ENCODE data around the gene RIPPLY3. TPM values are rescaled to one million over a fixed set of nuclear protein-coding genes. Genes with fewer than 3 reads are reported as not detected.

Gene RIPPLY3
- 0.72 TPM for total RNA-seq

GRCh38 chr21:37006486-37007291 lies at the start of gene RIPPLY3:
RIPPLY3 (plus strand) TSS chr21:37006702; CDS start chr21:37006773, 71 bp downstream.
- peak; percentile 49 for DNase-seq

GRCh38 chr21:36959020-36959835 lies 47.3 kb upstream of the RIPPLY3 start:
- DNase-seq = no peak

- DNase-seq = no peak
Observed at GRCh38 chr21:36960676-36961284, 45.7 kb upstream of the RIPPLY3 start.

GRCh38 chr21:36962098-36962780 lies 44.3 kb upstream of the RIPPLY3 start:
- no peak for DNase-seq

DNA sequence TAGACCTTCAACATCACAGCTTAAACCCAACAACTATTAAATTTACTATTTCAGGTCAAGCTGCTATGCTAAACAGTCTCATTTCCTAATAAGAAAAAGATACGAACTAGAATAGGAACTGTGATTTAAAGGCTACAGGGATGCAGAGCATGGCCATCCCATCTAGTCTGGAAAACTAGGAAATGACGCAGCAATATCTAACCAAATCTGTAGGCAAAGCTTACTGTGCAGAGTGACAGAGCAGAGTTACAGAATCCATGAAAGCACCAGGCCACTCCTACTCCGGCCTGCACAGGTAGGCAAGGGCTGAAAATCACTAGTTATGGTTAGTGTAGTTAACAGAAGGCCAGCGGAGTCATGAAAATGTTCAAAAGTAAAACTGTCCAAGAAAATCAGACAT lies 42.1 kb upstream of the RIPPLY3 start:
- DNase-seq = no peak

DNA sequence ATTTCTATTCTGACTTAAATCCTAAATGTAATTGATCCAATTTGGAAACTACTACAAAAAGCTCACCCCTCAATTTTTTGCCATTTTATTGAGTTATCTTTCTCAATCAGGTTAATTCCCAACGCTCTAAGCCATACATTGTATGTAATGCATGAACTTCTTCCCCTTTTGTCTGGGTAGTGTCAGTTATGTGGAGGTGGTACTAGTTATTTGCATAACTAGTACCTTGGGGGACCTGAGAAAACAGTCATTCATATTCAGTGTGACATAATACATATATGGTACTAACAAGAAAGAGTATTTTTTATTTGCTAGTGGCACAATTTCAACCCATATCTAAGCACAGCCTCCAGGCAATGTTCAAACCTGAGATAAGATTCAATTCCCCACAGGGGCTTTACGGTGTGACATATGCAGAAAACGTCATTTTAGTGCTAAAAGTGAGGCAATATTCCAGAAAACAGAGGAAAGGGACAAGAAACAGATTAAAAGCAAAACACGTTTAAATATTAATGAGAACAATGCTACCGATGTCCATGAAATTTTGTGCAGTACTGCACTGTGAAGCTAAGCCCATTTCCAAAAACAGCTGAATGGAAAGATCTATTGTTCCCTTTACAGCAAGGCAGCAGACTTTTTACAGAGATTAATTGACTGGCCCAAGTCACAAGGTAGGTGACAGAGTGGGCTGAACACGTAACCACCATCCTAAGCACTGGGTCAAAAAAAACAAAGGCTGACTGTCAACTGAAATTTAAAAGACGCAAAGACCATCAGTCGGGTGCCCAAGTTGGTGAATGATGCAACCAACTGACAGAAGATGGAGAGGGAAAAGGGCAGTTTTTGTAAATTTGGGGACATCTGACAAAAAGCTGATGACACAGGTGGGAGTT lies 41.4 kb upstream of the RIPPLY3 start:
- DNase-seq = no peak

GRCh38 chr21:36965720-36966065 lies 40.8 kb upstream of the RIPPLY3 start:
- DNase-seq = no peak

DNA sequence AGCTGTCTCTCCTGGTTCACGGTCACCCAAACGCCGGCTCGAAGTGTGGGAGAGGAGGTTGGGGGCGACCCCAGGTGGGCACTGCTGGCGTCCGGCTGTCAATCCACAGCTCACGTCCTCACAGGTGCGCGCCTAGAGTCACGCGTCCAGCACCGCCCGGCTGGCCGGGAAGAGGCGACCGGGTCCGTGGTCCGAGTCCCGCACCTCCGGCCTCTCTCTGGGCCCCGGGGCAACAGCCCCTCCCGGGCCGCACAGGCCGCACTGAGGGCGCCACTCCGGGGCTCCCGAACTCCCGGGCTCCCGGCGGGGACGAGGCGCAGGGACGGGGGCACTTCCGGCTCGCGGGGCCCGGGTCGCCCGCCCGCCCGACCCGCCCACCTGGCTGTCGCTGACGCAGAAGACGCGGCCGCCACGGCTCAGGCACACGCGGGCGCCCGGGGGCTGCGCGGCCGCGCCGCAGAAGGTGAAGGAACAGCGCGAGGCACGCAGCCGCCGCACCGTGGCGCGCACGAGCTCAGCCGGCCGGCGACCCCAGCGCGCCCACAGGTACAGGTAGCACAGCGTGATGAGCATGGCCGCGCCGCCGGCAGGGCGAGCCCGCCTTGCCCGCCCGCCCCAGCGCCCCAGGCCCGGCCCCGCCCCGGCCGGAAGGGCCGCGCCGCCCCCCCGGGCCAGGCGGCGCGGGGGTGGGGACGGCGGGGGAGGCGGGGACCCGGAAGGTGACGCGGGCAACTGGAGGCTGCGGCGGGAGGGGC lies 40.3 kb upstream of the RIPPLY3 start, which contains the start of gene HLCS:
Gene HLCS (minus strand): TSS at position 604 of the 755 bp plus-strand sequence. CDS start 31 bp downstream, at position 573.
- DNase-seq = peak; percentile 77

- DNase-seq = peak; percentile 55
Observed at GRCh38 chr21:36966821-36967768, 39.4 kb upstream of the RIPPLY3 start.

- DNase-seq = peak; percentile 38
Observed at GRCh38 chr21:36968414-36968813, 38.1 kb upstream of the RIPPLY3 start.

DNA sequence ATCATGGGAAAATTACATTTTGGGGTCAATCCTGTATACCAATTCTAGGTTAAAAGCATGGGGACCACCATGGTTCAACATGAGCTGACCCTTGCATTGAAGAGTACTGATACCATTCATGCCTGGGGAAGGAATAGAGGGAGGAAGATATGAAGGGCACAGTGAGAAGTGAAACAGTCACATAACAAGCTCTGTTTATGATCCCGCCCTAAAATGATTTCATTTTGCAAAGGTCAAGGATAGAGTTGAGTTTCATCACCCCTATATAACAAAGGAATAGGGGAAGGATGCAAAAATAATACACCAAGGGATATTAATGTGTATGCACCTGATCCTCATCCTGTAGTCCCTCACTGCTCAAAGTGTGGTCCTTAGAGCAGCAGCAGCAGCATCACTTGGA lies 37.5 kb upstream of the RIPPLY3 start:
- no peak for DNase-seq

- DNase-seq = no peak
Observed at GRCh38 chr21:36973986-36974850, 32.3 kb upstream of the RIPPLY3 start.

GRCh38 chr21:36974851-36975192 lies 31.7 kb upstream of the RIPPLY3 start:
- DNase-seq = no peak

DNA sequence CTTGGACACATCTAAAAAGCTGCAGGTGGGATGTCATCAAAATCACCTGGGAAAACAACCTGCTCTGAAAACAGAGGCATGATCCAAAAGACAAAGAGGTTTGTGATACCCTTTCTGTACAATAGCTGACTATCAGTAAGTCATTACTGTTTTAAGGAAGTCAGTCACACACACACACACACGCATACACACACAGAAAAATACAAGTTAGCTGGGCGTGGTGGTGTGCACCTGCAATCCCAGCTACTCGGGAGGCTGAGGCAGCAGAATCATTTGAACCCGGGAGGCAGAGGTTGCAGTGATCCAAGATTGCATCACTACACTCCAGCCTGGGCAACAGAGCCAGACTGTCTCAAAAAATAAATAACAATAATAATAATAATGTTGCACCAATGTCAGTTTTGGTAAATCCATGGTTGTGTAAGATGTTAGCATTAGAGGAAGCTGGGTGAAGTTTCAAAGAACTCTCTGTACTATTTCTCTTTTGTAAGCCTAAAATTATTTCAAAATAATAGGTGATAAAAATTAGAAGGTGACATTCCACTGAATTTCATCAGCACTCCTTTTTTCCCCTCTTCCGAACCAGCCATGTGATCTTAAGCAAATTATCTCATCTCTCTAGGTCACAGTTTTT lies 30.2 kb upstream of the RIPPLY3 start:
- no peak for DNase-seq

GRCh38 chr21:36976882-36977651 lies 29.4 kb upstream of the RIPPLY3 start:
- peak; percentile 88 for DNase-seq

- DNase-seq = peak; percentile 51
Observed at GRCh38 chr21:36980280-36981048, 26.0 kb upstream of the RIPPLY3 start.
